NCI-H128 (cell line): ENCODE results near the gene MLLT3.

ENCODE experiments used
- DNase-seq: peaks from one replicate; lab custom pipeline; 2025; ENCODE audit not compliant: unreplicated experiment; lab: John Stamatoyannopoulos, UW

MLLT3 gene

GRCh38 chr9:20391208-20391607 lies 231.1 kb downstream of the MLLT3 start:
- no peak for DNase-seq

- no peak for DNase-seq
Observed at GRCh38 chr9:20390400-20390799, 231.9 kb downstream of the MLLT3 start.

GRCh38 chr9:20387062-20387461 lies 235.2 kb downstream of the MLLT3 start:
- DNase-seq: no peak

- no peak for DNase-seq
Observed at GRCh38 chr9:20384642-20385041, 237.7 kb downstream of the MLLT3 start.

GRCh38 chr9:20382460-20383071 lies 239.7 kb downstream of the MLLT3 start:
- no peak for DNase-seq

- DNase-seq: no peak
Observed at GRCh38 chr9:20380546-20380945, 241.8 kb downstream of the MLLT3 start.

- no peak for DNase-seq
Observed at GRCh38 chr9:20379804-20380225, 242.5 kb downstream of the MLLT3 start.

GRCh38 chr9:20378851-20379250 lies 243.4 kb downstream of the MLLT3 start:
- no peak for DNase-seq

GRCh38 chr9:20377790-20378189 lies 244.5 kb downstream of the MLLT3 start:
- DNase-seq: no peak

- no peak for DNase-seq
Observed at GRCh38 chr9:20376731-20377375, 245.4 kb downstream of the MLLT3 start.

GRCh38 chr9:20376042-20376441 lies 246.3 kb downstream of the MLLT3 start:
- no peak for DNase-seq

GRCh38 chr9:20373263-20373662 lies 249.0 kb downstream of the MLLT3 start:
- no peak for DNase-seq

GRCh38 chr9:20369391-20369790 lies 252.9 kb downstream of the MLLT3 start:
- DNase-seq: no peak

- DNase-seq: no peak
Observed at GRCh38 chr9:20367855-20368254, 254.4 kb downstream of the MLLT3 start.

- no peak for DNase-seq
Observed at GRCh38 chr9:20364959-20365358, 257.3 kb downstream of the MLLT3 start.

GRCh38 chr9:20363233-20363632 lies 259.1 kb downstream of the MLLT3 start:
- no peak for DNase-seq

- DNase-seq: no peak
Observed at GRCh38 chr9:20361656-20362570, 260.4 kb downstream of the MLLT3 start.

- DNase-seq: no peak
Observed at GRCh38 chr9:20361229-20361628, 261.1 kb downstream of the MLLT3 start.

- DNase-seq: no peak
Observed at GRCh38 chr9:20358207-20358606, 264.1 kb downstream of the MLLT3 start.

GRCh38 chr9:20357037-20357432 lies 265.3 kb downstream of the MLLT3 start:
- no peak for DNase-seq

- DNase-seq: peak; percentile 55
Observed at GRCh38 chr9:20356403-20357036, 265.8 kb downstream of the MLLT3 start.
